SJSA1 (cell line): ENCODE measurements around the gene TMPRSS6. TPM values are rescaled to one million over a fixed set of nuclear protein-coding genes. Genes with fewer than 3 reads are reported as not detected.

Experiments
- DNase-seq, 2 experiments: peaks; one replicate each; pipeline ENCODE4 v3.0.0-alpha.2; 2015 to 2020; ENCODE audit warnings: low spot score in 2 of 2, low read depth in 1 of 2
- H3K27ac ChIP-seq: fragments of 250-450 bp; sonication (Bioruptor Pico); 2 replicates; pipeline ENCODE4 v1.5.1; 2020; ENCODE audit warnings: mild to moderate bottlenecking, moderate library complexity
- H3K27me3 ChIP-seq: fragments of 250-450 bp; sonication (Bioruptor Pico); replicated peaks from 2 replicates; pipeline ENCODE4 v1.5.1; 2020; ENCODE audit warnings: mild to moderate bottlenecking, moderate library complexity
- H3K36me3 ChIP-seq: fragments of 250-450 bp; sonication (Bioruptor Pico); 2 replicates; pipeline ENCODE4 v1.5.1; 2020; ENCODE audit warnings: mild to moderate bottlenecking
- H3K4me1 ChIP-seq: fragments of 250-450 bp; sonication (Bioruptor Pico); replicated peaks from 2 replicates; pipeline ENCODE4 v1.6.1; 2021; ENCODE audit warnings: mild to moderate bottlenecking
- H3K4me3 ChIP-seq: fragments of 250-450 bp; sonication (Bioruptor Pico); 2 replicates; pipeline ENCODE4 v1.5.1; 2020; ENCODE audit warnings: mild to moderate bottlenecking
- H3K9me3 ChIP-seq: fragments of 250-450 bp; sonication (Bioruptor Pico); replicated peaks from 2 replicates; pipeline ENCODE4 v1.5.1; 2020; ENCODE audit warnings: mild to moderate bottlenecking
- total RNA-seq: library from RNA; depleted of rRNA; stranded (reverse); fragments of >200 nt; shearing (Covaris generic); gene quantifications from 2 replicates; pipeline ENCODE4 v1.2.3, GENCODE V29; 2014

The TMPRSS6 gene
- total RNA-seq, 1 experiment from 2014 or later: not detected

- DNase-seq: no peak
- peaks cover 19% of the 10 kb centered on the region for H3K27me3 ChIP-seq
Observed at GRCh38 chr22:37118083-37118482, 8.6 kb upstream of the TMPRSS6 start.

DNA sequence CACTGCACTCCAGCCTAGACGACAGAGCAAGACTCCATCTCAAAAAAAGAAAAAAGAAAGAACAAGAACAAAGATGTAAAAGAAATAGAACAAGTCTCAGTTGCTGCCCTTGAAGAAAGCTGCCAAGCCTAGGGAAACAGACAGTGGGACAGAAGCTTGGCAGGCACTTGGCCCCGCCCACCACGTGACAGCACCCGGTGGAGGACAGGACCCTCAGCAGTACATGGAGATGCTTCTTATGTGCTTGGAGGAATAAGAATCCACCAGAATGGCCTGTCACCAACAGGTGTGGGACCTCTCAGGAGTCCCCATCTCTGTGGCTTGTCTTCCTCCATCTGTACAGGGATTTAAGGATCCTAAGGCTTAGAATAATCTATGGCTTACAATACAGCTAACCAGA, 7.6 kb upstream of the TMPRSS6 start:
- Histone ChIP-seq H3K27ac (no peak overlapping the region), H3K4me3 (no peak overlapping the region), H3K27me3 (peaks cover 21% of the 10 kb centered on the region), H3K9me3 (no peaks in the 10 kb centered on the region), H3K36me3 (no peaks in the 10 kb centered on the region), H3K4me1 (peaks cover 4% of the 10 kb centered on the region)
- DNase-seq: no peak

More at GRCh38 chr22:37118083-37118482, 8.6 kb upstream of the TMPRSS6 start:
- no peak overlapping the region for H3K4me3 ChIP-seq
- no peak overlapping the region for H3K27ac ChIP-seq
- peaks cover 12% of the 10 kb centered on the region for H3K4me1 ChIP-seq
- H3K9me3 ChIP-seq: no peaks in the 10 kb centered on the region
- H3K36me3 ChIP-seq: no peaks in the 10 kb centered on the region

- Histone ChIP-seq H3K4me1 (no peaks in the 10 kb centered on the region), H3K4me3 (no peak overlapping the region), H3K9me3 (no peaks in the 10 kb centered on the region), H3K36me3 (no peaks in the 10 kb centered on the region), H3K27me3 (peaks cover 21% of the 10 kb centered on the region), H3K27ac (no peak overlapping the region)
- no peak for DNase-seq
Observed at GRCh38 chr22:37115032-37115431, 5.5 kb upstream of the TMPRSS6 start.

DNA sequence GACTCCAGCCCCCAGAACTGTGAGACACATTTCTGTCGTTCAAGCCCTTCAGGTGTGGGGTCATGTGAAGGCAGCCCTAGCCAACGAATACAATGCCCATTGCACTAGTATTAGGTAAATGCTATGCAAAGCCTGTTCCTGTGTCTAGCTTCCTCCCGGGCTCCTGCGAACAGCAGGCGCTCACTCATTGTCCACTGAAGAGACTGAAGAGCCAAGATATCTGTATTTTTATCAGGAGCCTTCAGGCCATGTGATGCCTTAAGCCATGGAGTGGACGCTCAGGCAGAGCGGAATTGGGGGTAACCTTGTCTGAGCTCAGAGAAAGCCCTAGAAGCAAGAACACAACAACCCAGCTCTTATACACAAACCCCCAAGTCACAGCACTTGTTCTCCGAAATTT, 4.2 kb upstream of the TMPRSS6 start:
- Histone ChIP-seq H3K9me3 (no peaks in the 10 kb centered on the region), H3K36me3 (no peaks in the 10 kb centered on the region), H3K4me1 (no peaks in the 10 kb centered on the region), H3K27ac (no peak overlapping the region), H3K27me3 (peaks cover 21% of the 10 kb centered on the region), H3K4me3 (no peak overlapping the region)
- DNase-seq: no peak

GRCh38 chr22:37112084-37112728, 2.7 kb upstream of the TMPRSS6 start:
- Histone ChIP-seq H3K27me3 (peaks cover 21% of the 10 kb centered on the region), H3K4me1 (no peaks in the 10 kb centered on the region)
- no peak for DNase-seq

DNA sequence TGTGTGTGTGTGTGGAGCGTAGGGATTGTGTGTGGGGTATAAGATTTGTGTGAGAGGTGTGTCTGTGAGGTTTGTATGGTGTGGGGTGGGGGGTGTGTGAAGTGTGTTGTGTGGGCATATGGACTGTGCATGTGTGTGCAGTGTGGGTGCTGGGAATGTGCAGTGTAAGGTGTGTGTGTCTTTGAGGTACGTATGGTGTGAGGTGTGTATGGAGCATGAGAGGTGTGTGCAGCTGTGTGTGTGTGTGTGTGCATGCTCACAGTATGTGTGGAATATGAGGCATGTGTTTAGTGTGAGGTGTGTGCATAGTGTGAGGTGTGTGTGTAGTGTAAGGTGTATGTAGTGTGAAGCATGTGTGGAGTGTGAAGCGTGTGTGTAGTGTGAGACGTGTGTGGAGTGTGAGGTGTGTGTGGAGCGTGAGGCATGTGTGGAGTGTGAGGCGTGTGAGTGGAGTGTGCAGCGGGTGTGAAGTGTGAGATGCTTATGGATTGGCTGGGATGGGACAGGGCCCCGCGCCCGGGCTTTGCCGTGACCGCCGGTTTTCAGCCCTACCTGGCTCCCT, 1.7 kb upstream of the TMPRSS6 start:
- H3K4me1 ChIP-seq: no peaks in the 10 kb centered on the region
- H3K27me3 ChIP-seq: peaks cover 21% of the 10 kb centered on the region
- no peak for DNase-seq
- H3K27ac ChIP-seq: no peak overlapping the region
- H3K36me3 ChIP-seq: no peaks in the 10 kb centered on the region
- H3K9me3 ChIP-seq: no peaks in the 10 kb centered on the region
- H3K4me3 ChIP-seq: no peak overlapping the region

More at GRCh38 chr22:37112084-37112728, 2.7 kb upstream of the TMPRSS6 start:
- H3K9me3 ChIP-seq: no peaks in the 10 kb centered on the region
- H3K4me3 ChIP-seq: no peak overlapping the region
- no peaks in the 10 kb centered on the region for H3K36me3 ChIP-seq
- H3K27ac ChIP-seq: no peak overlapping the region

- H3K27me3 ChIP-seq: peaks cover 25% of the 10 kb centered on the region
- no peak overlapping the region for H3K27ac ChIP-seq
- no peak for DNase-seq
Observed at GRCh38 chr22:37107816-37108621, 1.5 kb downstream of the TMPRSS6 start.

GRCh38 chr22:37105990-37106389, 3.5 kb downstream of the TMPRSS6 start:
- H3K4me1 ChIP-seq: no peaks in the 10 kb centered on the region
- H3K27ac ChIP-seq: no peak overlapping the region
- no peaks in the 10 kb centered on the region for H3K36me3 ChIP-seq
- no peak for DNase-seq
- no peak overlapping the region for H3K4me3 ChIP-seq
- H3K9me3 ChIP-seq: no peaks in the 10 kb centered on the region
- peaks cover 23% of the 10 kb centered on the region for H3K27me3 ChIP-seq

More at GRCh38 chr22:37107816-37108621, 1.5 kb downstream of the TMPRSS6 start:
- no peaks in the 10 kb centered on the region for H3K9me3 ChIP-seq
- no peaks in the 10 kb centered on the region for H3K36me3 ChIP-seq
- no peak overlapping the region for H3K4me3 ChIP-seq
- H3K4me1 ChIP-seq: no peaks in the 10 kb centered on the region

DNA sequence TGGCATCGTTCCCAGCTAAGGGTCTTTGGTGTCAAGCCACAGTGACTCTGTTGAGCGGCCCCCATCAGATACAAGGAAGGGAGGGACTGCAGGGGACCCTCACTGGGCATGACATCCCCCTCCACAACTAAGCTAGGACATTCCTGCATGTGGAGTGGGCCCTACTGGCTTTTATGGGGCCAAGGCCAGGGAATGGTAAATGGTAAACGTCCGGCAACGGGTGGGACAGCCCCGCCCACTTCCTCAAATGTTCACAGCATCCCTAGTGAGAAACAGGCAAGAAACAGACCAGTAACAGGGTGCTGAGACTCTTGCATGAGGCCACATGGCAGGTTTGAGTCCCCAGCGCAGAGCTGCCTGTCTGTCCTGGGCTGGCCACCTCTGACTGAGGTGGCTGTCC, 4.4 kb downstream of the TMPRSS6 start:
- H3K4me1 ChIP-seq: no peaks in the 10 kb centered on the region
- H3K27me3 ChIP-seq: peaks cover 27% of the 10 kb centered on the region
- H3K9me3 ChIP-seq: no peaks in the 10 kb centered on the region
- no peak overlapping the region for H3K27ac ChIP-seq
- DNase-seq: no peak
- no peaks in the 10 kb centered on the region for H3K36me3 ChIP-seq
- no peak overlapping the region for H3K4me3 ChIP-seq

- no peak overlapping the region for H3K4me3 ChIP-seq
- DNase-seq: no peak
- peaks cover 31% of the 10 kb centered on the region for H3K27me3 ChIP-seq
- H3K4me1 ChIP-seq: no peaks in the 10 kb centered on the region
- H3K9me3 ChIP-seq: no peaks in the 10 kb centered on the region
- H3K27ac ChIP-seq: no peak overlapping the region
- H3K36me3 ChIP-seq: no peaks in the 10 kb centered on the region
Observed at GRCh38 chr22:37103656-37104452, 5.7 kb downstream of the TMPRSS6 start.

- Histone ChIP-seq H3K27ac (no peak overlapping the region), H3K36me3 (no peaks in the 10 kb centered on the region), H3K4me1 (no peaks in the 10 kb centered on the region), H3K9me3 (no peaks in the 10 kb centered on the region), H3K4me3 (no peak overlapping the region), H3K27me3 (peaks cover 36% of the 10 kb centered on the region)
- DNase-seq: no peak
Observed at GRCh38 chr22:37103151-37103550, 6.4 kb downstream of the TMPRSS6 start.

GRCh38 chr22:37101311-37102066, 8.0 kb downstream of the TMPRSS6 start:
- no peaks in the 10 kb centered on the region for H3K4me1 ChIP-seq
- no peaks in the 10 kb centered on the region for H3K9me3 ChIP-seq
- H3K4me3 ChIP-seq: no peak overlapping the region
- DNase-seq: no peak
- no peaks in the 10 kb centered on the region for H3K36me3 ChIP-seq
- H3K27me3 ChIP-seq: peaks cover 37% of the 10 kb centered on the region
- no peak overlapping the region for H3K27ac ChIP-seq

DNA sequence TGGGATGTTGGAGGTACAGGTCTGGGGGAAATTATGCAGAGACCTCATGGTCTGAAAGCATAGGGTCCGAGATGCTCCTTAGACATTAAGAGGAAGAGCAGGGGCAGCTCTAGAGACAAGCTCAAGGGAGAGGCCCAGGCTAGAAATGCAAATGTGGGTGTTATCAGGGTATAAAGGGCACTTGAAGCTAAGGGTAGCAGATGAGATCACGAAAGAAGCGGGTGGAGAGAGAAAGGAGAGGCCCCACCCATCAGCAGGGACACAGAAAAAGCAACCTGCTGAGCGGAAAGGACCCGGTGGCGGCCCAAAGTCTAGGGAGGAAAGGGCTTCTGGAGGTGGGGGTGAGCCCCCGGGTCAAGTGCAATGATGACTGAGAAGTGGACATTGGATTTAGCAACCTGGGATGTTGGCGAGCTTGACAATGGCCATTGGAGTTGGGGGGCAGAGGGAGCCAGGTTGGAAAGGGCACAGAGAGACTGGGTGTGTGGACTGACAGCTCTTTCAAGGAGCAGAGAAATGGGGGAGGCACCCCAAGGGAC, 8.9 kb downstream of the TMPRSS6 start:
- no peak overlapping the region for H3K4me3 ChIP-seq
- H3K27ac ChIP-seq: no peak overlapping the region
- H3K4me1 ChIP-seq: no peaks in the 10 kb centered on the region
- H3K27me3 ChIP-seq: peaks cover 44% of the 10 kb centered on the region
- no peaks in the 10 kb centered on the region for H3K36me3 ChIP-seq
- H3K9me3 ChIP-seq: no peaks in the 10 kb centered on the region
- DNase-seq: no peak
